CD1c-positive myeloid dendritic cell (primary cell): Measurements from ENCODE around the gene E2F6.

Experiments used
- DNase-seq: peaks from one replicate; pipeline ENCODE4 v3.0.0-alpha.2; 2016; ENCODE audit errors: extremely low spot score

Gene E2F6

DNA sequence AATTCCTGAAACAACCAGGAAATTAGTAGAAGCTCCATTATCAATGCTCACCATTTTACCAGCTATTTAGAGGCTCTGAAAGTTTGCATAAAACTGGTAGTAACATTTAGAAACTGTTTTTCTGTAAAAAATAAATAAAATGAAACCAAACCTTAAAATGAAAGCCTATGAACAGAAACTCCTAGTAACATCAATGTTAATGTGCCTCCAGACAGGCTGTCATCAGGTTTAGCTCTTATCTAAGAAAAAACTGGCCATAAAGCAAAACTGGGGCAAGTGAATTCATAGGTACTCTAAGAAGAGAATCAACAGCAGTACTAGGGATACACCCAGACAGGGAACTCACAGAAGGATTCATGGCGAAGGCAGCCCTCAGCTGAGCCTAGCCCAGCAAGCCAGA is 8.0 kb downstream of the E2F6 start:
- no peak for DNase-seq

DNA sequence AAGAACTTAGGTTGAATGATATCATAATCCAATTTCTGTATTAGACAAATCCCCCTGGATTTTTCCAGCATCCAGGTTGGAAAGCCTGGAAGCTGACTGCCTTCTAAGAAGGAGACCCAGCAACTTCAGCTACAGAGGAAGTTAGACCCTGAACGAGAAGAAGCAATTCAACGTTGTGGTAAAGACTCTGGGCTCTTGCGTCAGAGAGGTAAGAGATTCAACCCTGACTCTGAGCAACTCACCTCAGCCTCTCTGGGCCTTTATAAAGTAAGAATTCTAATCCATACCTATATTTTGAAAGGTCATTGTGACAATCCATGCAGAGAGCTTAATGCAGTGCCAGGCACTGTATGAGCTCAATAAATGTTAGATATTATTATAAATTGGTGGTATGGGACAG is 9.7 kb downstream of the E2F6 start:
- no peak for DNase-seq

DNA sequence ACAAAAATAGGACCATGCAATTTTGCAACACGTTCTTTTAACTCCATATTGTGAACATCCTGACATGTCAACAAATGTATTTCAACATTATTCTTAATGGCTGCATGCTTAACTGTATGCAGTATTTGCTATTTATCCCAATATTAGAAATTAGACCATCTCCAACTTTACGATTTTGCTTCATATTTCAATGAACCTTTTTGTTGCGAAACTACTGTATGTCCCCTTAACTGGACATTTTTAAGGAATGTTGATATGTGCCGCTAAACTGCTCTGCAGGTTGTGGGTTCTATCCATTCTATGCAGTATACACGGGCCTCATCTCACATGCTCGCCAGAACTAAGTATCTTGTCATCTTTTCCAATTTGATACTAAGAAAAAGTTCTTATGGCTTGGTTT is 11.1 kb downstream of the E2F6 start:
- no peak for DNase-seq

DNA sequence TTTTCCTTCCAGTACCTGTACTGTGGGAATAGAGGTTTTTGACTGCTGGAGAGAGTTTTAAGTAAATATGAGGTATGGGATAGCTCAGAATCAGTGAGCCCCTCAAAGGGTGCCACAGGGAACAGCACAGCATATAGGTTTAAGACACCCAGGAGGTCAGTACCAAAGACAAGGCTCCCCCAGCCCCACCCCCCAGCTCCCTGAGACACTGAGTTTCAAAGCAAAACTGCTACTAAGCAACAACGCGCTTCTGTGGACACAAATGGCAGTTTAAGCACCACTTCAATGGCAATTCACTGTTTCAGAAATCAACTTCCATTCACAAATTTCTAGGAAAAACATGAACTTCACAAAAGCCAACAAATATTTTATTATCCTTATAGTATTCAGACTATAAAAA is 15.2 kb downstream of the E2F6 start:
- no peak for DNase-seq

DNA sequence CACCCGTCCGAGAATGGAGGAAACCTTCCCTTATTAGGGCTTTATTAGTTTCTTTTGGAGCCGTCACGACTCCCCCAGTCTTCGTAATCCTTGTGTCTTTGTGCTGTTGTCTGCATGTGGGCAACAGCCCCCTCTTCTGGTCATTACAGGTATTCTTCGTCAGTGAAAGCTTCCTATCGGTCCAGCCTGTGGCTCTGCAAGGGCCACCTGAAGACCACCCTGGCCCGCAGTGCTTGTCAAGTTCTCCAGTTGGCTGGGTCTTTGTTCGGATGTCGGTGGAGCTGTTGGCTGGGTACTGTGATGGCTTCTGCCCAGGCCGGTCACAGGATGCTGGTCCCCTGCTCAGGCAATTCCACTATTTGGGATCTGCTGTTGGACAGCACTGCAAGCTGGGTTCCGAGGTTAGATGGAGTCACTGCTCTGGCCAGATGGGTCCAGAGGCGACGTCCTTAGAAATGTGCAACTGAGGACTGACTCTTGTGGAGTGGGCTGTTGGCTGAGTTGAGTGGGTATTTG is 19.2 kb downstream of the E2F6 start:
- peak; percentile 57 for DNase-seq

DNA sequence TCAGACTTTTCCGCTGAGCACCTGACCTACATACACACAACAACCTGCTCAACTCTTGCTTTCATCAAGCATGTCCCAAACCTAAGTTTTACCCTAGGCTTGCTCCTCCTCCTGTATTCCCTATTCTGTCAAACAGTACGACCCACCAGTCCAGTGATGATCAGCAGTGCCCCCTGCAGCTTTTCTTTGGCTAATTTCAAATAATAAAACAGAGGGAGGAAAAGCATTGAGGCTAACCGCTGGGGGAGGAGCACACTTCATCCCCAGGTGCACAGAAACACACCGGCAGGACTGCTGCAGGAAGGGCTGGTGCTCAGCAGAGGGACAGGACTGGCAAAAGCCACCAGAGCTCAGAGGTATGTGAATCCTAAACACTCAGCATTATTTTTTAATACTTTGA is 21.2 kb downstream of the E2F6 start:
- DNase-seq: no peak

DNA sequence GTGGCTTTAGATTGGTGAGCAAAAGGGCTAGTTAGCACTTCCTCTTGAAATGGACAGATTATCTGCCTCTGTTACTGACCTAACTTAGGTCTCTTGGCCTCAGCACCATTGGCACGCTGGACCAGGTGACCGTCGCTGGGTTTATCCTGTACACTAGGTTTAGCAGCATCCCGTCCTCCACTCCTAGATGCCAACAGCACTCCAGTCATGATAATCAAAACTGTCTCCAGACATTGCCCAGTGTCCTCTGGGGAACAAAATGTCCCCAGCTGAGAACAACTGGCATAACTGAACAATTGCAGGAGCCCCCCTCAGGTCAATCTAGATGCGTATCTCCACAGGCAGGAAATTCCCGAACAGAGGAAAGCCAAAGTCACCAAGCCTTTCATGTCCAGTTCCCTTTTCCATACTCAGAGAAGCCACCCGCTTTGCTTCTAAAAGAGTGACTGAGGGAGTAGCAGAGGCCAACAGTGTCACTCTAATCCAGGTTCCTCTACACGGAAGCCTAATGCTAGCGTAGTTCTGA is 27.3 kb downstream of the E2F6 start:
- DNase-seq: no peak

DNA sequence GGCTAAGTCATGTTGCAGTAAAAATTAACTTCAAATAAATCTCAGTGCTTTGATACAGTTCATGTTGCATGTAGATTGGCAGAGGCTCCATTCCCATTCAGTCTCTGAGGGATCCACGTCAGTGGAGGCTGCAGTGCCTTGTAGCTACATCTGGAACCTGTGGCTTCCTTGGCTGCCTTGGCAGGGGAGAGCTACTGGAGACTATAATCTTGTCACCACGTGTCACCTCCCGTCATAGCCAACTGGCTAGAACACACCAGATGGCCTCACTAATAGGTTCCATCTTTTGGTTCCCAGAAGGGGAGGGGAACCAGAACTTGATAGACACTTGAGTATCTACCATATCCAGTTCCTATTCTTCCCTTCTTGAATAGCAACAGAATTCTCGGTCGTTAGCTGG is 28.4 kb downstream of the E2F6 start:
- DNase-seq: no peak

DNA sequence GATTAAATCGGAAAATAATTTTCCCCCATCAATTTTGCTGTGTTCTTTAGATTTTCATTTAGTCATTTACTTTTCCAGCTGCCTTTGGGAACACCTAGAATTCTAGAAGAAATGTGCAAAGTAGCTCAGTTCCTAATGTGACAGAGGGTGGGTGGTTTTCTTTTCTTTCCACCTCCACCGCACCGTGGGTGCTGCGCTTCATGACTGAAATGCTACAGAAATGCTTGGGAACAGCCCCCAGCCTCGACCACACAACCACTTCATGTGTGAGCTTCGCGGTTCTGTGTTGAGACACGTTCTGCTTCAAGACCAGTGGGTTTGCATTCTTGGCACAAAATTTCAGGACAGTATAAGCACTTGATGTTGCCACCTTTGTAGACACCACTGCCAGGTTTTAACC is 30.9 kb downstream of the E2F6 start:
- no peak for DNase-seq

DNA sequence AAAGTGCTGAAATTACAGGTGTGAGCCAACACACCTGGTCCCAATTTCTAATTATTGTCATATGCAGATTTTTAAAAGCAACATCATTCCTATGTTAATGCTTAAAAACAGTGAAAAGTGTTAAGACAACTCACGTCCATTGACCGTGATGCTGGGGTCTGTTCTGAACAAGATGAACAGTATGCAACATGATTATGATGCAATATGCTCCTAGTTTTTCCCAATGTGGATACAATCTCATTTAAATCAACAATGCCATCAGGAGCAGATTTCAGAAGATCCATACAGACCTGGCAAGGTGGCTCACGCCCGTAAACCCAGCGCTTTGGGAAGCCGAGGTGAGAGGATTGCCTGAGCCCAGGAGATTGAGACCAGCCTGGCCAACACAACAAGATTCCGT is 31.5 kb downstream of the E2F6 start:
- DNase-seq: no peak

DNA sequence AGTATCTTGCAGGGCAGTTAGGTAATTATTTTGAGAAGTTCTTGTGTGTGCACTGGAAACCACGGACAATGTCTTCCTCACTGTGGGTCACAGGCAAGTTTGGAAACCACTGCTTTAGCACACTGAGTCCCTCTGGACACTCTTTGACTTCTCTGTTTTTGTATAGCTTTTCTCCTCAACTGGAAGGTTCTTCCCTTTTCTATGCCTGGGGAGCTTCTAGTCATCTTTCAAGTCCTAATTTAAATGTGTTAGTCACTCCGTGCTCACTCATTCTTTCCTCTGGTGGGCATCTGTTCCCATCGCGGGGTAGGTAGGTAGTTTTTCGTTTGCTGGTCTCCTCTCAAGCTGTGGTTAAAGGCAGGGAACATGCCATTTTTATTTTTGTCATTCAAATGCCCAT is 32.1 kb downstream of the E2F6 start:
- DNase-seq: peak; percentile 14

DNA sequence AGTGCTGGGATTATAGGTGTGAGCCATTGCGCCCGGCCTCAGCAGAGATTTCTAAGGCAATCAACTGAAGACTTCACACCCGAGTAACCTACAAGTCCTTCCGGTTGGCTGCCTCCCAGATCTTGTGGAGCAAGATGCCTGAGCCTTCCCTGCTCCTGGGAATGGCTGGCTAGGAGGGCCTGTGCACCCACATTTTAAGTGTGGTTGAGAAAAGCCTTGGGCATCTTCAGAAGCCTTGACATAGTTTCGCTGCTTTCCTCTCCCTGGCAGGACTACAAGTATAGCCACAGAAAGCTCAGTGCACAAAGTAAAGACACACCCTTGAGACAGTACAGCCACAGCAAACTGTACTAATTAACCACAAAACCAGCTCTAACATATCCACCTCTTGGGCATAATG is 35.2 kb downstream of the E2F6 start:
- DNase-seq: no peak

DNA sequence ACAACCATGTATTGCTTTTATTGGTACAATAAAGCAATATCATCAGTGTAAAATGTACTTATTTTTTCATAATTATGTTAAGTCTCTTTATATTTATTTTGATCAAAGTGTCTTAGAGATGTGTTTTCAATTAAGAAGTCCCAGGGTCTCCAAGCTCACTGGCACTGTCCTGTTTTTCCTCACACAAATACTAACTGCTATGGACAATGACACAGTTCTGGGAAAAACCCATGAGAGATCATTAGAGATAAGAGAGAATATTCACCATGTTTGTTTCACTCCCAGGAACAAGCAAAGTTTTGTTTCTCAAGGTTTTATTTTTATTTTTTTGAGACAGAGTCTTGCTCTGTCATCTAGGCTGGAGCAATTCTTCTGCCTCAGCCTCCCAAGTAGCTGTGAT is 38.7 kb downstream of the E2F6 start:
- no peak for DNase-seq

DNA sequence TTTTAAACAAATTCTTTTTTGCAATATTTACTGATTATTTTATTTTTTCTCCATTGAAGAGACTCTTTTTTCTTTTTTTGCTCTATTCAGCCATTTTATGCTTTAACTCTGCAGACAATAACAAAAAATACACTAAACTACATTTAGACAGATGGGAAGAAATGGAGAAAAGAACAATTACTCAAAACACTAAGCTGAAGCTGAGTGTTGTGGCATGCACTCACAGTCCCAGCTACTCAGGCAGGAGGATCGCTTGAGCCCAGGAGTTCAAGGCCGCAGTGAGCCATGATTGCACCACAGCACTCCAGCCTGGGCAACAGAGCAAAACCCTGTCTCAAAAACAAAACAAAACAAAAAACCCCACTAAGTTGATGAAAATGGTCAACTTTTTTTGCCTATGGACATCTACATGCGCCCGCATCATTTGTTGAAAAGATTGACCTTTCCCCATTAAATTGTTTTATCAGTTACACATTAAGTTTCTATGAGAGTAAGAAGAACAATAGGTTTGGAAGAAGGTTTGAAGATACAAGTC is 43.0 kb downstream of the E2F6 start:
- DNase-seq: no peak

DNA sequence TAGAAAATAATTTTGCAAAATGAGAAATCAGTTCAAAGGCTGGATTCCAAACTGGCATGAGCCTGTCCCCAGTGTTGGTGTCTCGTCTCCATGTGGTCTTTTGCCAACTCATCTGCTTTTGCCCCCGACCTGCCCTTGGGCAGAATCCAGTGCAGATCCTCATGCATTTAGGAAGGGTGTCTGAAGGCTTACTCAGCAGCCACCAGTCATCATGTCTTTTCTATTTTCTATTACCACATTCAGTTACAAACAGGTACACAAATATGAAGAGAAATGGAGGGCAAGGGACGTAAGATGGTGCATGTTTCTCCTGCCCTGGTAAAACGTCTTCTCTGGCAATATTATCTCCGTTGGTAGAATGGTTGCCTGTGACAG is 43.5 kb downstream of the E2F6 start:
- DNase-seq: no peak

DNA sequence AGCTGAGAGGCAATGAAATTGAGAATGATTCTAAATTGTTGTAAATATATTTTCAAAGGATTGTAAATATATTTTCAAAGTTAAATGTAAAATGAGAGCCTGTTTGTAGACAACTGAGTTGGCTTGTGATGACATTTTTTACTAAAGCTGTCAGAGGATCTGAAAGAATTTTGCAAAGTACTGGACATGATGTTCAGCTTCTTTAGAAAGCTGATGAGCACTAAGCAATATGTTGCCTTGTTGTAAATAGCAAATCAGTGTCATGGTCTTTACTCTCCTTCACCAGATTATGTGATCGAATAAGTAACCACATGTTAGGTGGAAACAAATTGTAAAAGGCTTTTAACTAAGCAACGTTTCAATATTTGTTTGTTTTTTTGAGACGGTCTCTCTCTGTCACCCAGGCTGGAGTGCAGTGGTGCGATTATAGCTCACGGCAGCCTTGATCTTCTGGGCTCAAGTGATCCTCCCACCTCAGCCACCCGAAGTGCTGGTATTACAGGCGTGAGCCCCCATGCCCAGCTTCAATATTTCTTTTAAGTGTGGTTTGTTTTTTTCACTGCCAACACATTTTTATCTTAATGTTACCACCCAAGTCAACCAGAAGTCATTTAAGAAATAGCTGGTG is 44.0 kb downstream of the E2F6 start:
- no peak for DNase-seq

DNA sequence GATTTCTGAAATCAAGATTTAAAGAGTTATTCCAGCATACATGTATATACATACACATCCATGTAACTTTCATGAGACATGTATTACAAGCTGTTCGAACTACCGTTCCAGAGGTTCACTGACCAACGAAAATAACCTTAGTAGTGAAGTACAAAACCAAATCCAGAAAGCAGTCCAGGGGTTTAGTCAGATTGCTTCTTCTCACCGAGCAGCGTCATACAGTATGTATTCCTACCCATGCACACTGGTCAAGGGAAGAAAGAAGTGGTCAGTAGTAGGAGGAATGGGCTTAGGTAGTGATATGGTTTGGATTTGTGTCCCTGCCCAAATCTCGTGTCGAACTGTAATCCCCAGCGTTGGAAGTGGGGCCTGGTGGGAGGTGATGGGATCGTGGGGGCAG is 45.3 kb downstream of the E2F6 start:
- no peak for DNase-seq

DNA sequence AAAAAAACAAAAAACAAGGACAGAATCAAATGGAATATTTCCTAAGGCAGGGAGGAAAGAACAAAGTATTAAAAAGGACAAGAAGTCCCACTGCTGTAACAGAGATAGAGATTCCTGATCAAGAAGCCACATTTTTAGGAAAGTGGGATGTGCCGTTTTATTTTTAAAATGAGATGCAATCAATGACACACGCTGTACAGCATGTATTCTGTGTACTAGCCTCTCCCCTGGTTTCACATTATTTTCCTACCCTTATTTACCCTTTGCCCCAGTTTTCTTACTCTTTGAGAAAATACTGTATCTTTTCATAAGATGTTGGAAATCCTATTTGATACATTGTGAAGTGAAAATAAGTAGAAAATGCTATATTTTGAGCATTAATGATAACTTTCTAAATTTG is 45.8 kb downstream of the E2F6 start:
- no peak for DNase-seq

DNA sequence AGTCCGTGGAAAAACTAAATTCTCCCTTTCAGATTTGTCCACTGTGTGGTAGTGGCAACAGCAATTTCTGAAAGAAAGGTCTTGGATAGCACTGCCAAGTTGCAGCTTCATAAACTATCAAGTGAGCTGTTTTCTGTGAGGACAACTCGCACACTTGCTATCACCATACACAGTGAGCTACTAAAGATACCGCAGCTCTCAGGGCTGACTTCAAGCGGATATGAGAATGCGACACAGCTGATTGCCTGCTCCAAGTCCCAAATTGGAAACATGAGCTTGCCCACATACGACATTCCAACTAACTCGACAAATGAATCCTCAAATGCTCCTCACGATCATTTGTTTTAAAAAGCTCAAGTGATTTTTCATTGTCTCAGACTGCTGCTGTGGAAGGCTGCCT is 46.2 kb downstream of the E2F6 start:
- no peak for DNase-seq

DNA sequence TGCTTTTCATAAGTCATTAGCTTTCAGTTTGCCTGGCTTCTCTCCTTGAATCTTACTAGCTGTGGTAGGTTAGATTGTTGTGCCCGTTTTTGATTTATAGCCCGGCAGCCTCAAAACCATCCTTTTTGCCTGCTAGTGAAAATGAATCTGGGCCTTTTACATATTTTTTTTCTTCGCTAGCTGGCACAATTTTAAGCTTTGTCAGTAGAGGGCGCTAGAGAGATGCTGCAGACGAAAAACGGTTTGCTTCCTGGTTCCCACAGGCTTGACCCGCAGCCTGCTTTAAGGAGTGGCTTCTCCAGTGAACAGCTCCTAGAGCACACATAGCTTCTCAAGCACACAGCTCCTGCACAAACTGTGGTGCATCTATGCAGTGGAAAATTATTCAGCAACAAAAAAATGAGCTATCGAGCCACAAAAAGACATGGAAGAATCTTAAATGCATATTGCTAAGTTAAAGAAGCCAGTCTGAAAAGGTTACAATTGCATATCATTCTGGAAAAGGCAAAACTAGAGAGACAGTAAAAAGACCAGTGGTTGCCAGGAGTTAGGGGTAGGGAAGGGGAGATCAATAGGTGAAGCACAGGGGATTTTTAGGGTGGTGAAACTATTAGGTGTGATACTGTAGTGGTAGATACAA is 47.9 kb downstream of the E2F6 start:
- DNase-seq: peak; percentile 49

DNA sequence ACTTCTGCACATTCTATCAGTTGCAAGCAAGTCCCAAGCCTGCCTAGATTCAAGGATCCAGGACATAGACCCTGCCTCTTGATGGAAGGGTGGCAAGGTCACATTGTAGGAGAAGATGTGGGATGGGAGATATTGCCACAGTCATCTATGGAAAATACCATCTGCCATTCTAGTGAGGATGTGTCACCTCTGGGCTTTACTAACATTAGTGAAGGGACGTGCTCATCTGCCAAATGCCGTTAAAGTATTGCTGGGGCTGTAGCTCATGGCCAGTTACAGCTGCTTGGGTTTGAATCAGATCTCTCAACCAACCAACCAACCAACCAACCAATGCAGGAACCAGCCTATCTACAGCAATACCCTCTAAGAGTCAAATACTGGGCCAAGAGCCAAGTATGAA is 49.0 kb downstream of the E2F6 start:
- no peak for DNase-seq

DNA sequence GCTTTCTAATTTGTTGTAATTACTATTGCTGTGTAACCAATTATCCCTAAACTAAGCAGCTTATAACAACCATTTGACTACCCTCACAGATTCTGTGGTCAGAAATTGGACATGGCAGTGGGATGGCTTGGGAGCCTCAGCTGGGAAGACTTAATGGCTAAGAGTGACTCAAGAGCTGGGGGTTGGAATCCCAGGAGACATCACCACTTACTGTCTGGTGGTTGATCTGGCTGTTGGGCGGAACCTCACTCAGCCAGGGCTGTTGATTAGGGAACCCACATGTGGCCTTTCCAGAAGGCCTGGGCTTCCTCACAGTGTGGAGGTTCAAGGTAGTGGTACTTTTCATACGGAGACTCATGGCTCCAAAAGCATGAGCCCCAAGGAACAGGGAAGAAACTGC is 49.8 kb downstream of the E2F6 start:
- no peak for DNase-seq

DNA sequence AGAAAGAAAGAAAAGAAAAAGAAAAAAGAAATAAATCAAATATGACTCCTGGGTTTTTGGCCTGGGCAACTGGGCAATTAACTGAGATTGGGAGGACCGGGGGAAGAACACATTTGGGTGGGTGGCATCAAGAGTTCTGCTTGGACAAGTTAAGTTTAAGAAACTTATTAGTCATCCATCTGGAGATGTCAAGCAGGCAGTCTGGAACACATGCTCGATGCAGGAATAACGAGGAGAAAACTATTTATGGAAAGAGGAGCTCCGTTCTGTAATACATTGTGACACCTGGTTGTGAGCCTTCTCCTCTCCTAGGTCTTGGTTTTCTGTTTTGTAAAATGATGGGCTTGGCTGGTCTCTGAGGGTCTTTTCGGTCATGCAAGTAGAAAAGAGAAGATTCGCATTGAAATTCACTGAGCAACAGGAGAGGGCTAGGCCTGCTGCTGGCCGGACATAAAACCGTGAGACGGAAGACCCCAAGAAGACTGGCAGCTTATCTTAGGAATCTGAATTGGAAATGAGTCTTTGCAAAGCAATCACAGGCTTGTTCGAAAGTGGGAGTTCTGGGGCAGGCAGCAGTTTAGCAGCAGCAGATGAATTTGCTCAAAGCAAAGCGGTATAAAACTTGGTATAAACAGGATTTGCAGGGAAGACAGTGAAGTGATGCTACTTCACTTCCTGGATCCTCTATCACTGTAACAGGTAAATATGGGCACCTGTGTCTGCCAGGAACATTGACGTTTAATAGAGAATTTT is 51.4 kb downstream of the E2F6 start:
- DNase-seq: no peak
